Body of pancreas (tissue), 4 donors: ENCODE data around the gene RANBP10.

ENCODE experiments used
- CTCF ChIP-seq, 7 experiments: fragments of 450-650 bp in 4 of 7; fragments of 200-600 bp in 3 of 7; sonication (generic) in 3 of 7; IDR thresholded peaks; one replicate each; pipeline ENCODE4 v1.5.1; 2016 to 2019; ENCODE audit warnings: antibody characterized with exemption in 7 of 7
- POLR2A ChIP-seq, 3 donors: fragments of 450-650 bp; IDR thresholded peaks; one replicate each; pipeline ENCODE4 v1.6.1; 2016; ENCODE audit warnings: antibody characterized with exemption in 3 of 3, mild to moderate bottlenecking in 2 of 3

GRCh38 chr16:67731071-67731752, 75.1 kb downstream of the RANBP10 start:
- TF ChIP-seq CTCF (IDR thresholded peaks at IDR 0.05) (no peak), POLR2A (IDR thresholded peaks at IDR 0.05) (no peak)
